H1 (cell line): Measurements from ENCODE around the gene SIX1. TPM values are rescaled to one million over a fixed set of nuclear protein-coding genes. Genes with fewer than 3 reads are reported as not detected.

Experiments used
- CTCF ChIA-PET: fragments of 300-600 bp; sonication (Branson Sonifier 250); formaldehyde crosslinking; loops from one replicate; lab custom pipeline; 2021; ENCODE audit not compliant: partially characterized antibody; lab: Charles Lee
- POLR2A ChIA-PET: fragments of 300-600 bp; sonication (Branson Sonifier 250); formaldehyde crosslinking; loops from one replicate; lab custom pipeline; 2021; ENCODE audit warnings: inconsistent platforms; ENCODE audit not compliant: partially characterized antibody; lab: Charles Lee
- DNase-seq, 2 experiments: peaks; one replicate each; pipeline versions ENCODE4 v3.0.0 to v3.0.0-alpha.2; 2010 to 2022; ENCODE audit warnings: low spot score in 2 of 2, low read depth in 1 of 2, mixed read lengths in 1 of 2
- FAIRE-seq: peaks from 2 replicates; lab custom pipeline; 2011; peaks lifted over from hg19 to GRCh38; lab: Jason Lieb, UNC
- H2AFZ ChIP-seq: 2 replicates; pipeline ENCODE4 v1.8.1; 2012; ENCODE audit warnings: low read length, inconsistent platforms
- H2AK5ac ChIP-seq: 2 replicates; pipeline ENCODE4 v1.6.1; 2013; ENCODE audit warnings: low read depth, low read length
- H2BK120ac ChIP-seq: replicated peaks from 2 replicates; pipeline ENCODE3; 2013; ENCODE audit warnings: low read depth, low read length, inconsistent platforms
- H2BK12ac ChIP-seq: 2 replicates; pipeline ENCODE4 v1.6.1; 2013; ENCODE audit warnings: low read depth, low read length
- H2BK15ac ChIP-seq: 2 replicates; pipeline ENCODE4 v1.6.1; 2013; ENCODE audit warnings: low read length
- H2BK20ac ChIP-seq: 2 replicates; pipeline ENCODE4 v1.6.1; 2013; ENCODE audit warnings: low read length
- H2BK5ac ChIP-seq: 2 replicates; pipeline ENCODE4 v1.6.1; 2013; ENCODE audit warnings: low read depth, low read length
- H3K14ac ChIP-seq: 2 replicates; pipeline ENCODE4 v1.6.1; 2013; ENCODE audit warnings: inconsistent platforms; ENCODE audit not compliant: insufficient read length
- H3K18ac ChIP-seq: 2 replicates; pipeline ENCODE4 v1.6.1; 2013; ENCODE audit warnings: low read length; ENCODE audit errors: extremely low read depth
- H3K23ac ChIP-seq: 2 replicates; pipeline ENCODE4 v1.6.1; 2013; ENCODE audit warnings: inconsistent platforms; ENCODE audit not compliant: insufficient read length
- H3K23me2 ChIP-seq: 2 replicates; pipeline ENCODE4 v1.6.1; 2013; ENCODE audit warnings: low read depth, low read length
- H3K27ac ChIP-seq: 2 replicates; pipeline ENCODE4 v1.6.1; 2011; ENCODE audit warnings: low read depth, low read length, inconsistent platforms
- H3K27me3 ChIP-seq, 4 experiments: replicated peaks in 1 of 4; 1 replicate in 1 of 4; 2 replicates in 3 of 4; pipeline versions ENCODE4 v1.6.1 to v1.8.1; 2011 to 2013; ENCODE audit warnings: low read length in 3 of 4, mild to moderate bottlenecking in 3 of 4, inconsistent platforms in 2 of 4, mixed read lengths in 2 of 4, moderate library complexity in 1 of 4; ENCODE audit not compliant: control insufficient read depth in 3 of 4, insufficient read depth in 3 of 4; ENCODE audit errors: extremely low read depth in 1 of 4
- H3K36me3 ChIP-seq, 4 experiments: 2 replicates each; pipeline versions ENCODE4 v1.6.1 to v1.8.1; 2011 to 2013; ENCODE audit warnings: mild to moderate bottlenecking in 4 of 4, low read length in 3 of 4, moderate library complexity in 2 of 4, control low read depth in 1 of 4, inconsistent platforms in 1 of 4; ENCODE audit not compliant: insufficient read depth in 4 of 4, control insufficient read depth in 2 of 4
- H3K4ac ChIP-seq: replicated peaks from 2 replicates; pipeline ENCODE3; 2013; ENCODE audit warnings: low read length, low read depth, mixed read lengths, inconsistent platforms; ENCODE audit not compliant: insufficient read length
- H3K4me1 ChIP-seq, 4 experiments: replicated peaks in 1 of 4; 1 replicate in 1 of 4; 2 replicates in 3 of 4; pipeline versions ENCODE4 v1.6.1 to v1.8.1; 2011 to 2013; ENCODE audit warnings: low read length in 3 of 4, inconsistent platforms in 2 of 4, mixed read lengths in 1 of 4; ENCODE audit not compliant: insufficient read depth in 4 of 4, control insufficient read depth in 3 of 4
- H3K4me2 ChIP-seq, 2 experiments: 2 replicates each; pipeline versions ENCODE4 v1.6.1 to v1.8.1; 2011 to 2013; ENCODE audit warnings: low read depth in 2 of 2, low read length in 2 of 2, control low read depth in 1 of 2, inconsistent platforms in 1 of 2, mild to moderate bottlenecking in 1 of 2; ENCODE audit not compliant: insufficient read depth in 1 of 2
- H3K4me3 ChIP-seq, 4 experiments: fragments of 200-600, 300-600 bp in 1 of 4; sonication (generic), shearing (Covaris generic), sonication (Bioruptor Twin) in 1 of 4; 2 replicates each; pipeline versions ENCODE4 v1.5.1 to v1.8.1; 2011 to 2016; ENCODE audit warnings: low read length in 4 of 4, low read depth in 3 of 4, control low read depth in 2 of 4, inconsistent platforms in 2 of 4, mild to moderate bottlenecking in 2 of 4, mixed read lengths in 1 of 4, moderate library complexity in 1 of 4; ENCODE audit not compliant: insufficient read depth in 2 of 4; ENCODE audit errors: extremely low read depth in 1 of 4
- H3K56ac ChIP-seq: replicated peaks from 2 replicates; pipeline ENCODE3; 2013; ENCODE audit warnings: low read depth, mild to moderate bottlenecking, mixed read lengths, low read length, inconsistent platforms; ENCODE audit not compliant: insufficient read length
- H3K79me1 ChIP-seq: 2 replicates; pipeline ENCODE4 v1.6.1; 2013; ENCODE audit warnings: low read depth, low read length, control low read depth
- H3K79me2 ChIP-seq, 2 experiments: 2 replicates each; pipeline versions ENCODE4 v1.6.1 to v1.8.1; 2012 to 2013; ENCODE audit warnings: low read length in 2 of 2, mild to moderate bottlenecking in 2 of 2, inconsistent platforms in 1 of 2; ENCODE audit not compliant: insufficient read depth in 2 of 2, control insufficient read depth in 1 of 2
- H3K9ac ChIP-seq, 4 experiments: replicated peaks in 1 of 4; 1 replicate in 1 of 4; 2 replicates in 3 of 4; pipeline versions ENCODE4 v1.6.1 to v1.8.1; 2011 to 2013; ENCODE audit warnings: low read depth in 3 of 4, low read length in 3 of 4, control low read depth in 2 of 4, mild to moderate bottlenecking in 2 of 4, moderate library complexity in 2 of 4, inconsistent platforms in 1 of 4; ENCODE audit errors: extremely low read depth in 1 of 4
- H3K9me3 ChIP-seq, 2 experiments: 2 replicates each; pipeline versions ENCODE4 v1.6.1 to v1.8.1; 2012 to 2013; ENCODE audit warnings: mild to moderate bottlenecking in 2 of 2, moderate library complexity in 2 of 2, control low read depth in 1 of 2, inconsistent platforms in 1 of 2, low read depth in 1 of 2, low read length in 1 of 2, mixed read lengths in 1 of 2; ENCODE audit not compliant: insufficient read depth in 2 of 2
- H4K20me1 ChIP-seq, 2 experiments: replicated peaks in 1 of 2; 2 replicates each; pipeline versions ENCODE3 to v1.8.1; 2011 to 2013; ENCODE audit warnings: inconsistent platforms in 2 of 2, low read length in 2 of 2, mild to moderate bottlenecking in 1 of 2; ENCODE audit not compliant: insufficient read depth in 2 of 2, control insufficient read depth in 1 of 2
- H4K5ac ChIP-seq: 2 replicates; pipeline ENCODE4 v1.6.1; 2013; ENCODE audit warnings: low read length, low read depth, mixed read lengths, inconsistent platforms; ENCODE audit not compliant: insufficient read length
- H4K8ac ChIP-seq: 2 replicates; pipeline ENCODE4 v1.8.0; 2013; ENCODE audit warnings: mild to moderate bottlenecking, moderate library complexity, low read length, inconsistent platforms; ENCODE audit not compliant: insufficient read depth; ENCODE audit errors: extremely low read depth
- H4K91ac ChIP-seq: replicated peaks from 2 replicates; pipeline ENCODE3; 2013; ENCODE audit warnings: low read length, mixed read lengths, inconsistent platforms; ENCODE audit not compliant: insufficient read length
- BACH1 ChIP-seq: IDR thresholded peaks from 2 replicates; pipeline ENCODE4 v1.6.1; 2012; ENCODE audit warnings: low read length, improper control_type of control experiment
- BCL11A ChIP-seq, 2 experiments: IDR thresholded peaks; one replicate each; pipeline ENCODE4 v1.6.1; 2011; ENCODE audit warnings: low read depth in 2 of 2, low read length in 2 of 2, mild to moderate bottlenecking in 2 of 2
- CEBPB ChIP-seq: IDR thresholded peaks from 2 replicates; pipeline ENCODE4 v1.6.1; 2012; ENCODE audit warnings: low read depth, low read length
- CTBP2 ChIP-seq: IDR thresholded peaks from 2 replicates; pipeline ENCODE4 v1.7.0; 2011; ENCODE audit warnings: borderline replicate concordance, mild to moderate bottlenecking, moderate library complexity, mixed read lengths, low read length; ENCODE audit not compliant: insufficient read depth, insufficient read length
- FOSL1 ChIP-seq: IDR thresholded peaks from 2 replicates; pipeline ENCODE4 v1.6.1; 2011; ENCODE audit warnings: mild to moderate bottlenecking, low read depth, low read length, moderate library complexity; ENCODE audit not compliant: insufficient read depth
- KDM4A ChIP-seq: IDR thresholded peaks from one replicate; pipeline ENCODE4 v1.7.1; 2012; ENCODE audit warnings: low read depth, mild to moderate bottlenecking, moderate library complexity, low read length, inconsistent platforms; ENCODE audit not compliant: severe bottlenecking
- KDM5A ChIP-seq: fragments of 200-600 bp; IDR thresholded peaks from 2 replicates; pipeline ENCODE4 v1.7.1; 2012; ENCODE audit warnings: mild to moderate bottlenecking, low read length, inconsistent platforms, mixed read lengths
- POLR2A ChIP-seq, 2 experiments: IDR thresholded peaks; 1 replicate in 1 of 2; 2 replicates in 1 of 2; pipeline ENCODE4 v1.6.1; 2011; ENCODE audit warnings: low read depth in 2 of 2, low read length in 2 of 2, mild to moderate bottlenecking in 2 of 2; ENCODE audit errors: control extremely low read depth in 1 of 2
- RAD21 ChIP-seq, 2 experiments: IDR thresholded peaks in 1 of 2; conservative IDR thresholded peaks in 1 of 2; 2 replicates each; pipeline ENCODE4 v1.6.1; 2011; ENCODE audit warnings: low read depth in 2 of 2, low read length in 2 of 2, improper control_type of control experiment in 1 of 2, inconsistent platforms in 1 of 2, mild to moderate bottlenecking in 1 of 2, moderate library complexity in 1 of 2
- RFX5 ChIP-seq: IDR thresholded peaks from 2 replicates; pipeline ENCODE4 v1.6.1; 2011; ENCODE audit warnings: low read depth, low read length, improper control_type of control experiment, borderline replicate concordance
- SAP30 ChIP-seq: fragments of 300-600 bp; sonication (generic); IDR thresholded peaks from 2 replicates; pipeline ENCODE4 v1.7.1; 2012; ENCODE audit warnings: low read length, moderate library complexity, mild to moderate bottlenecking, inconsistent platforms; ENCODE audit not compliant: insufficient read depth, insufficient replicate concordance
- SP1 ChIP-seq: IDR thresholded peaks from 2 replicates; pipeline ENCODE4 v1.6.1; 2011; ENCODE audit warnings: low read depth, low read length
- SUZ12 ChIP-seq: fragments of 200-600 bp; sonication (generic); IDR thresholded peaks from 2 replicates; pipeline ENCODE4 v1.6.1; 2012; ENCODE audit warnings: mild to moderate bottlenecking, inconsistent platforms, low read length, moderate library complexity, mixed read lengths
- TCF12 ChIP-seq: IDR thresholded peaks from 2 replicates; pipeline ENCODE4 v1.6.1; 2011; ENCODE audit warnings: low read depth, mild to moderate bottlenecking, low read length
- YY1 ChIP-seq: IDR thresholded peaks from 2 replicates; pipeline ENCODE4 v1.6.1; 2011; ENCODE audit warnings: low read depth, mild to moderate bottlenecking, low read length
- WGBS, 2 experiments: shearing (Covaris generic) in 1 of 2; methylation state at CpG; one replicate each; pipeline versions ENCODE4 v1.1.6 to v1.1.7; 2013 to 2015; ENCODE audit warnings: low lambda C conversion rate in 2 of 2, mixed read lengths in 2 of 2, inconsistent platforms in 1 of 2, low coverage in 1 of 2, missing lambda C conversion rate in 1 of 2; ENCODE audit not compliant: insufficient replicate concordance in 2 of 2, insufficient coverage in 1 of 2, insufficient read length in 1 of 2; ENCODE audit errors: extremely low coverage in 1 of 2, missing lambda C conversion rate in 1 of 2; 5-methylcytosine and 5-hydroxymethylcytosine counted together
- polyA plus RNA-seq, 7 experiments: library from polyadenylated mRNA; depleted of rRNA in 3 of 7; stranded (reverse) in 5 of 7; unstranded in 2 of 7; fragments of >200 nt in 5 of 7; fragments of 200-250 nt in 2 of 7; gene quantifications; 1 replicate in 5 of 7; 2 replicates in 1 of 7; 4 replicates in 1 of 7; pipeline versions ENCODE4 v1.2.1 to v1.2.3, GENCODE V29; 2011 to 2013; ENCODE audit warnings: missing spikeins in 2 of 7, mixed read lengths in 2 of 7
- total RNA-seq: library from RNA; stranded (reverse); fragmentation: NEBNext Ultra II Directional; extraction: Animal tissue kit (Norgen Biotek cat#: 25700); gene quantifications from 2 replicates; pipeline ENCODE4 v1.2.1, GENCODE V29; 2021

The SIX1 gene
- total and polyA plus RNA-seq, 2 of the 8 experiments (the other 6 are each of a cell fraction or from before 2014, with no cell fraction given): 0.03 to 0.69 TPM

- H2AFZ ChIP-seq: no peak overlapping the region
- POLR2A ChIA-PET: no interaction called here
- TF ChIP-seq BCL11A (IDR thresholded peaks at IDR 0.05; ENCODE audit: low read depth in 2 of 2, low read length in 2 of 2) (no peak), CTBP2 (no peak), TCF12 (no peak), CEBPB (no peak), SAP30 (no peak), SP1 (no peak), SUZ12 (no peak), YY1 (no peak), FOSL1 (no peak), RAD21 (IDR thresholded peaks at IDR 0.05 in 1 of 2, conservative IDR thresholded peaks at IDR 0.05 in 1 of 2; ENCODE audit: low read depth in 2 of 2, low read length in 2 of 2) (no peak), RFX5 (no peak), KDM4A (no peak), BACH1 (no peak), KDM5A (no peak), POLR2A (IDR thresholded peaks at IDR 0.05; ENCODE audit: control extremely low read depth in 1 of 2, low read depth in 2 of 2, low read length in 2 of 2) (no peak)
Measured at GRCh38 chr14:60632257-60632656, 17.0 kb downstream of the SIX1 start.

More at GRCh38 chr14:60632257-60632656, 17.0 kb downstream of the SIX1 start:
- Histone ChIP-seq H2BK12ac (no peak overlapping the region), H2BK5ac (no peak overlapping the region), H4K8ac (no peak overlapping the region), H3K4me2 (no peak overlapping the region), H3K9ac (no peak overlapping the region), H3K27ac (no peak overlapping the region), H3K27me3 (peaks cover 7 to 20% (median 16%) of the 10 kb centered on the region in 4 experiments), H4K91ac (no peak overlapping the region), H3K23me2 (peaks cover 4% of the 10 kb centered on the region; the same call in 1 of the 2 replicates), H3K79me1 (no peaks in the 10 kb centered on the region), H4K20me1 (no peaks in the 10 kb centered on the region), H2BK15ac (no peak overlapping the region), H3K4me1 (peaks cover 2 to 4% (median 3%) of the 10 kb centered on the region in 4 experiments; a peak in 5 of 7 replicates), H3K79me2 (no peaks in the 10 kb centered on the region), H3K4me3 (no peak overlapping the region), H4K5ac (no peak overlapping the region), H2BK20ac (no peak overlapping the region), H3K4ac (no peak overlapping the region), H2BK120ac (no peak overlapping the region), H3K56ac (no peak overlapping the region), H3K9me3 (no peaks in the 10 kb centered on the region), H3K18ac (no peak overlapping the region), H3K36me3 (no peaks in the 10 kb centered on the region), H2AK5ac (no peak overlapping the region), H3K23ac (no peak overlapping the region), H3K14ac (no peak overlapping the region)
- no peak for FAIRE-seq
- WGBS, 2 experiments: 89% methylated on average over 3 of the region's 3 CpGs; no CpG with 5 or more reads in 1 of the 2 experiments
- CTCF ChIA-PET: interaction anchor here (0.6 to 1.9 kb wide), 6 partner anchors 9 to 621 kb away, joined by 3 to 5 read pairs (median 3); no protein-coding TSS in a partner anchor
- DNase-seq: no peak
